ENCODE data around the gene APOD. TPM values are rescaled to one million over a fixed set of nuclear protein-coding genes. Genes with fewer than 3 reads are reported as not detected.
"Not testable (repeated sequence)": the region's sequence is repeated elsewhere in the genome, so short reads cannot be mapped to it uniquely, and the experiment has no call there.

Gene APOD
- total and polyA plus RNA-seq, 5 experiments from 2014 or later: not detected

- POLR2A ChIA-PET: interaction anchor here (1.4 to 1.7 kb wide), 2 partner anchors 63 to 70 kb away, joined by 3 to 5 read pairs; partner anchors contain the start of gene PPP1R2
- Mint-ChIP-seq H3K9me3 (peaks cover 0 to 7% (median 3%) of the 10 kb centered on the region in 9 donors), H3K27me3 (no peaks in the 10 kb centered on the region), H3K27ac (peak overlapping the region; percentile 40 to 87 (median 67)), H3K4me3 (peak overlapping the region in 2 of 10 donors; percentile 25 to 54), H3K36me3 (no peaks in the 10 kb centered on the region), H3K4me1 (peaks cover 22 to 56% (median 42%) of the 10 kb centered on the region in 4 donors)
- ATAC-seq (no peak), DNase-seq (no peak)
Observed at GRCh38 chr3:195613468-195614069, 29.8 kb upstream of the APOD start.

- Mint-ChIP-seq H3K4me3 (peak overlapping the region in 2 of 10 donors; percentile 26 to 59), H3K36me3 (peaks cover 0 to 4% (median 0%) of the 10 kb centered on the region in 3 donors), H3K27me3 (no peaks in the 10 kb centered on the region), H3K27ac (peak overlapping the region in 7 of 10 donors; percentile 42 to 91 (median 81)), H3K9me3 (peaks cover 0 to 13% (median 8%) of the 10 kb centered on the region in 9 donors), H3K4me1 (peaks cover 25 to 69% (median 53%) of the 10 kb centered on the region in 4 donors)
- no peak for ATAC-seq
- DNase-seq: no peak
- POLR2A ChIA-PET: interaction anchor here (0.7 kb wide), 1 partner anchor 46 kb away, joined by 3 read pairs; no protein-coding TSS in a partner anchor
Observed at GRCh38 chr3:195612075-195612800, 28.5 kb upstream of the APOD start.

- Mint-ChIP-seq H3K27me3 (no peaks in the 10 kb centered on the region), H3K36me3 (peaks cover 0 to 7% (median 6%) of the 10 kb centered on the region in 3 donors), H3K4me3 (peak overlapping the region; percentile 12 to 75 (median 65)), H3K27ac (peak overlapping the region; percentile 71 to 96 (median 89)), H3K9me3 (peaks cover 0 to 30% (median 18%) of the 10 kb centered on the region in 9 donors), H3K4me1 (peaks cover 23 to 62% (median 45%) of the 10 kb centered on the region in 4 donors)
- ATAC-seq: peak; percentile 90 to 96
- DNase-seq: peak in 8 of 10 donors; percentile 51 to 88 (median 72)
- POLR2A ChIA-PET: interaction anchor here (1.3 to 2.0 kb wide), 2 partner anchors 58 to 67 kb away, joined by 7 to 12 read pairs; no protein-coding TSS in a partner anchor
Observed at GRCh38 chr3:195609229-195609628, 25.5 kb upstream of the APOD start.

- H3K27ac Mint-ChIP-seq, H3K4me1 Mint-ChIP-seq, H3K36me3 Mint-ChIP-seq, DNase-seq, POLR2A ChIA-PET, H3K27me3 Mint-ChIP-seq, H3K4me3 Mint-ChIP-seq, ATAC-seq: not testable (repeated sequence)
- peaks cover 0 to 15% (median 9%) of the 10 kb centered on the region in 9 donors for H3K9me3 Mint-ChIP-seq
Observed at GRCh38 chr3:195601785-195602184, 18.0 kb upstream of the APOD start.

GRCh38 chr3:195601382-195601781, 17.6 kb upstream of the APOD start:
- Mint-ChIP-seq H3K36me3 (peaks cover 0 to 3% (median 0%) of the 10 kb centered on the region in 3 donors), H3K4me3 (no peak overlapping the region), H3K9me3 (peaks cover 0 to 11% (median 6%) of the 10 kb centered on the region in 9 donors), H3K4me1 (peaks cover 2 to 7% (median 5%) of the 10 kb centered on the region in 4 donors), H3K27me3 (no peaks in the 10 kb centered on the region), H3K27ac (no peak overlapping the region)
- POLR2A ChIA-PET: no interaction called here
- ATAC-seq (no peak), DNase-seq (no peak)

GRCh38 chr3:195599926-195600325, 16.2 kb upstream of the APOD start:
- H3K9me3 Mint-ChIP-seq, H3K27ac Mint-ChIP-seq, ATAC-seq, H3K27me3 Mint-ChIP-seq, POLR2A ChIA-PET, H3K4me1 Mint-ChIP-seq, H3K36me3 Mint-ChIP-seq, H3K4me3 Mint-ChIP-seq, DNase-seq: not testable (repeated sequence)

GRCh38 chr3:195599516-195599915, 15.8 kb upstream of the APOD start:
- DNase-seq, POLR2A ChIA-PET, H3K36me3 Mint-ChIP-seq, H3K9me3 Mint-ChIP-seq, H3K27me3 Mint-ChIP-seq, H3K4me1 Mint-ChIP-seq, ATAC-seq, H3K27ac Mint-ChIP-seq, H3K4me3 Mint-ChIP-seq: not testable (repeated sequence)

GRCh38 chr3:195597848-195598247, 14.1 kb upstream of the APOD start:
- Mint-ChIP-seq H3K36me3 (no peaks in the 10 kb centered on the region), H3K4me1 (peaks cover 2 to 7% (median 6%) of the 10 kb centered on the region in 4 donors), H3K4me3 (no peak overlapping the region), H3K27ac (peak overlapping the region in 2 of 10 donors; percentile 6 to 19), H3K9me3 (peaks cover 0 to 1% (median 0%) of the 10 kb centered on the region in 9 donors), H3K27me3 (no peaks in the 10 kb centered on the region)
- DNase-seq (no peak), ATAC-seq (no peak)
- POLR2A ChIA-PET: interaction anchor here (0.6 kb wide), 1 partner anchor 333 kb away, joined by 3 read pairs; no protein-coding TSS in a partner anchor

- Mint-ChIP-seq H3K36me3 (no peaks in the 10 kb centered on the region), H3K4me3 (no peak overlapping the region), H3K27me3 (no peaks in the 10 kb centered on the region), H3K9me3 (peaks cover 0 to 1% (median 0%) of the 10 kb centered on the region in 9 donors), H3K27ac (peak overlapping the region in 1 of 10 donors; percentile 70), H3K4me1 (peaks cover 2 to 7% (median 6%) of the 10 kb centered on the region in 4 donors)
- DNase-seq (no peak), ATAC-seq (no peak)
- POLR2A ChIA-PET: interaction anchor here (0.6 to 1.1 kb wide), 2 partner anchors 73 to 333 kb away, joined by 3 read pairs; no protein-coding TSS in a partner anchor
Observed at GRCh38 chr3:195597229-195597628, 13.5 kb upstream of the APOD start.

GRCh38 chr3:195596765-195597171, 13.0 kb upstream of the APOD start:
- POLR2A ChIA-PET: interaction anchor here (1.1 kb wide), 1 partner anchor 73 kb away, joined by 3 read pairs; no protein-coding TSS in a partner anchor

GRCh38 chr3:195595785-195596531, 12.2 kb upstream of the APOD start:
- H3K27me3 Mint-ChIP-seq: no peaks in the 10 kb centered on the region
- H3K36me3 Mint-ChIP-seq: no peaks in the 10 kb centered on the region
- POLR2A ChIA-PET: interaction anchor here (1.1 kb wide), 1 partner anchor 72 kb away, joined by 3 read pairs; no protein-coding TSS in a partner anchor
- DNase-seq (no peak), ATAC-seq (no peak)
- H3K9me3 Mint-ChIP-seq: peaks cover 0 to 1% (median 0%) of the 10 kb centered on the region in 9 donors
- H3K4me1 Mint-ChIP-seq: peaks cover 2 to 7% (median 6%) of the 10 kb centered on the region in 4 donors
- H3K4me3 Mint-ChIP-seq: no peak overlapping the region
- peak overlapping the region in 3 of 10 donors; percentile 41 to 59 (median 47) for H3K27ac Mint-ChIP-seq

More at GRCh38 chr3:195596765-195597171, 13.0 kb upstream of the APOD start:
- peaks cover 0 to 1% (median 0%) of the 10 kb centered on the region in 9 donors for H3K9me3 Mint-ChIP-seq
- H3K4me1 Mint-ChIP-seq: peaks cover 2 to 7% (median 6%) of the 10 kb centered on the region in 4 donors
- peak overlapping the region in 1 of 10 donors; percentile 5 for H3K27ac Mint-ChIP-seq
- H3K27me3 Mint-ChIP-seq: no peaks in the 10 kb centered on the region
- DNase-seq: no peak
- no peaks in the 10 kb centered on the region for H3K36me3 Mint-ChIP-seq
- H3K4me3 Mint-ChIP-seq: no peak overlapping the region
- no peak for ATAC-seq

GRCh38 chr3:195591852-195592251, 8.1 kb upstream of the APOD start:
- Mint-ChIP-seq H3K27ac (peak overlapping the region in 3 of 10 donors; percentile 35 to 41 (median 35)), H3K27me3 (no peaks in the 10 kb centered on the region), H3K4me1 (peaks cover 0 to 4% (median 0%) of the 10 kb centered on the region in 4 donors), H3K9me3 (no peaks in the 10 kb centered on the region), H3K36me3 (no peaks in the 10 kb centered on the region), H3K4me3 (no peak overlapping the region)
- ATAC-seq: no peak
- DNase-seq: no peak
- POLR2A ChIA-PET: no interaction called here

All from naive thymus-derived CD8-positive, alpha-beta T cell (primary cell).